HG03280 (cell line): ENCODE results near the gene MAN2A1.

Source experiments
- ATAC-seq: cut with Tn5 transposase; IDR thresholded peaks from one replicate; pipeline ENCODE4 v1.9.1; 2021; ENCODE audit warnings: mild to moderate bottlenecking, moderate library complexity; ENCODE audit not compliant: unreplicated experiment

The MAN2A1 gene

GRCh38 chr5:109704282-109704952 lies 14.7 kb downstream of the MAN2A1 start:
- no peak for ATAC-seq

- ATAC-seq = no peak
Measured at GRCh38 chr5:109705596-109705995, 15.9 kb downstream of the MAN2A1 start.

- no peak for ATAC-seq
Measured at GRCh38 chr5:109706095-109706494, 16.4 kb downstream of the MAN2A1 start.

- no peak for ATAC-seq
Measured at GRCh38 chr5:109707531-109707930, 17.8 kb downstream of the MAN2A1 start.

GRCh38 chr5:109708813-109709212 lies 19.1 kb downstream of the MAN2A1 start:
- no peak for ATAC-seq

- no peak for ATAC-seq
Measured at GRCh38 chr5:109709225-109709624, 19.5 kb downstream of the MAN2A1 start.

GRCh38 chr5:109711673-109712072 lies 21.9 kb downstream of the MAN2A1 start:
- no peak for ATAC-seq

GRCh38 chr5:109713453-109713852 lies 23.7 kb downstream of the MAN2A1 start:
- no peak for ATAC-seq

GRCh38 chr5:109714592-109714991 lies 24.9 kb downstream of the MAN2A1 start:
- ATAC-seq = no peak

- no peak for ATAC-seq
Measured at GRCh38 chr5:109718216-109718615, 28.5 kb downstream of the MAN2A1 start.

- ATAC-seq = no peak
Measured at GRCh38 chr5:109718632-109719031, 28.9 kb downstream of the MAN2A1 start.

- no peak for ATAC-seq
Measured at GRCh38 chr5:109719978-109720377, 30.3 kb downstream of the MAN2A1 start.

GRCh38 chr5:109721741-109722140 lies 32.0 kb downstream of the MAN2A1 start:
- no peak for ATAC-seq

GRCh38 chr5:109723606-109724005 lies 33.9 kb downstream of the MAN2A1 start:
- no peak for ATAC-seq

GRCh38 chr5:109725135-109725534 lies 35.4 kb downstream of the MAN2A1 start:
- no peak for ATAC-seq

- ATAC-seq = peak; percentile 67
Measured at GRCh38 chr5:109739741-109740728, 50.3 kb downstream of the MAN2A1 start.

- no peak for ATAC-seq
Measured at GRCh38 chr5:109740966-109741365, 51.2 kb downstream of the MAN2A1 start.

- ATAC-seq = no peak
Measured at GRCh38 chr5:109741390-109741789, 51.7 kb downstream of the MAN2A1 start.

GRCh38 chr5:109743041-109743531 lies 53.4 kb downstream of the MAN2A1 start:
- ATAC-seq = no peak

- ATAC-seq = no peak
Measured at GRCh38 chr5:109743770-109744212, 54.1 kb downstream of the MAN2A1 start.

GRCh38 chr5:109744261-109744660 lies 54.5 kb downstream of the MAN2A1 start:
- ATAC-seq = no peak

- ATAC-seq = no peak
Measured at GRCh38 chr5:109748546-109748945, 58.8 kb downstream of the MAN2A1 start.
